Measurements from ENCODE around the gene CSRP3. TPM values are rescaled to one million over a fixed set of nuclear protein-coding genes. Genes with fewer than 3 reads are reported as not detected.

The CSRP3 gene
- total and polyA plus RNA-seq, 2 of the 4 experiments (the other 2 are of a cell fraction) = not detected

GRCh38 chr11:19156892-19157291 lies 44.9 kb downstream of the CSRP3 start:
- CTCF ChIA-PET = no interaction called here
- Histone ChIP-seq H2BK15ac (ENCODE audit: low read depth, low read length) (no peak overlapping the region), H3K56ac (ENCODE audit: extremely low read depth, insufficient read depth, low read length) (no peak overlapping the region), H4K5ac (ENCODE audit: low read depth, low read length) (no peak overlapping the region), H4K20me1 (ENCODE audit: insufficient read depth, low read length) (no peaks in the 10 kb centered on the region), H2BK20ac (ENCODE audit: low read depth, low read length) (no peak overlapping the region), H2AK5ac (ENCODE audit: low read depth, low read length) (no peak overlapping the region), H3K23ac (ENCODE audit: low read depth, low read length) (no peak overlapping the region), H2BK5ac (ENCODE audit: low read depth, low read length, poor library complexity, severe bottlenecking) (no peak overlapping the region), H3K9me3 (ENCODE audit: control insufficient read depth, insufficient read depth, low read length) (no peaks in the 10 kb centered on the region), H3K14ac (replicated peaks; ENCODE audit: low read depth, low read length) (no peak overlapping the region), H3K36me3 (ENCODE audit: control insufficient read depth, insufficient read depth, low read length) (peaks cover 3% of the 10 kb centered on the region; the same call in 1 of the 2 replicates), H3K4me3 (ENCODE audit: insufficient read depth, low read depth, low read length) (no peak overlapping the region), H2AK9ac (replicated peaks; ENCODE audit: low read depth, low read length, poor library complexity) (no peak overlapping the region), H3K4me1 (ENCODE audit: control insufficient read depth, insufficient read depth, low read length) (no peaks in the 10 kb centered on the region), H4K8ac (ENCODE audit: low read depth in 2 of 2, low read length in 2 of 2) (no peak overlapping the region), H3K18ac (ENCODE audit: low read depth, low read length) (no peak overlapping the region), H3K79me1 (ENCODE audit: low read depth in 1 of 2, low read length in 2 of 2) (no peaks in the 10 kb centered on the region), H3K4me2 (ENCODE audit: low read depth, low read length) (no peak overlapping the region), H2AFZ (replicated peaks; ENCODE audit: low read length, poor library complexity) (no peak overlapping the region), H2BK120ac (ENCODE audit: low read depth, low read length) (no peak overlapping the region), H3K9ac (ENCODE audit: low read depth, low read length) (no peak overlapping the region), H3K4ac (ENCODE audit: low read depth, low read length) (no peak overlapping the region), H3K27me3 (ENCODE audit: control insufficient read depth, insufficient read depth, low read length) (no peaks in the 10 kb centered on the region), H3K27ac (ENCODE audit: insufficient read depth, low read length) (no peak overlapping the region), H4K91ac (ENCODE audit: insufficient read depth, low read depth, low read length) (no peak overlapping the region), H3K9me1 (ENCODE audit: insufficient read depth, low read length) (no peaks in the 10 kb centered on the region; the same call in 1 of the 2 replicates)
- dilution Hi-C loops (cut with HindIII; ENCODE audit: low sequenced_read_pairs, unreplicated experiment) (no loop called here), intact Hi-C loops (cut with micrococcal nuclease) (no loop called here), in situ Hi-C loops (cut with MboI; ENCODE audit: low sequenced_read_pairs) (no loop called here)
- no peak for TF ChIP-seq USF2 (IDR thresholded peaks at IDR 0.05; ENCODE audit: low read depth, low read length)
- no peak for TF ChIP-seq CTCF (conservative IDR thresholded peaks at IDR 0.05; ENCODE audit: low read depth, low read length)
- POLR2A ChIA-PET (ENCODE audit: unreplicated experiment) = no interaction called here
- 60% methylated on average over 1 of the region's 3 CpGs; no CpG with 5 or more reads in 1 of the 2 experiments for WGBS, 2 experiments (ENCODE audit: extremely low coverage in 2 of 2, insufficient read length in 1 of 2)
- BruUV-seq (replicated peaks) = no TSS peak
- DNase-seq = no peak
- no peak for ATAC-seq (ENCODE audit: low read depth)

Measured in IMR-90 (cell line).